GM19395 (cell line): ENCODE data around the gene CCBE1.

Experiments
- ATAC-seq: cut with Tn5 transposase; IDR thresholded peaks from one replicate; pipeline ENCODE4 v1.9.1; 2021; ENCODE audit warnings: mild to moderate bottlenecking, moderate library complexity; ENCODE audit not compliant: unreplicated experiment

Gene CCBE1

GRCh38 chr18:59576541-59577385 lies 120.5 kb downstream of the CCBE1 start:
- no peak for ATAC-seq

- no peak for ATAC-seq
These were observed 121.2 kb downstream of the CCBE1 start for GRCh38 chr18:59575995-59576394.

- no peak for ATAC-seq
These were observed 123.3 kb downstream of the CCBE1 start for GRCh38 chr18:59573962-59574361.

- ATAC-seq: no peak
These were observed 125.3 kb downstream of the CCBE1 start for GRCh38 chr18:59571902-59572301.

- no peak for ATAC-seq
These were observed 126.4 kb downstream of the CCBE1 start for GRCh38 chr18:59570796-59571195.

GRCh38 chr18:59570101-59570775 lies 127.0 kb downstream of the CCBE1 start:
- no peak for ATAC-seq

GRCh38 chr18:59569390-59569791 lies 127.8 kb downstream of the CCBE1 start:
- no peak for ATAC-seq

- ATAC-seq: no peak
These were observed 129.8 kb downstream of the CCBE1 start for GRCh38 chr18:59567431-59567830.

GRCh38 chr18:59566533-59566971 lies 130.7 kb downstream of the CCBE1 start:
- no peak for ATAC-seq

GRCh38 chr18:59565957-59566356 lies 131.3 kb downstream of the CCBE1 start:
- no peak for ATAC-seq

- ATAC-seq: no peak
These were observed 132.7 kb downstream of the CCBE1 start for GRCh38 chr18:59564561-59564960.

GRCh38 chr18:59563176-59563785 lies 133.9 kb downstream of the CCBE1 start:
- ATAC-seq: no peak

- ATAC-seq: no peak
These were observed 134.5 kb downstream of the CCBE1 start for GRCh38 chr18:59562751-59563150.

- no peak for ATAC-seq
These were observed 135.6 kb downstream of the CCBE1 start for GRCh38 chr18:59561612-59562011.

GRCh38 chr18:59560556-59560955 lies 136.7 kb downstream of the CCBE1 start:
- ATAC-seq: no peak

- no peak for ATAC-seq
These were observed 137.7 kb downstream of the CCBE1 start for GRCh38 chr18:59559528-59559927.

GRCh38 chr18:59555995-59556659 lies 141.1 kb downstream of the CCBE1 start:
- no peak for ATAC-seq

- ATAC-seq: no peak
These were observed 142.4 kb downstream of the CCBE1 start for GRCh38 chr18:59554796-59555335.

- no peak for ATAC-seq
These were observed 143.9 kb downstream of the CCBE1 start for GRCh38 chr18:59553273-59553870.

GRCh38 chr18:59551902-59552635 lies 145.2 kb downstream of the CCBE1 start:
- no peak for ATAC-seq
